K562 (cell line): Measurements from ENCODE around the gene GPC1. TPM values are rescaled to one million over a fixed set of nuclear protein-coding genes. Genes with fewer than 3 reads are reported as not detected.

ENCODE experiments used
- ATAC-seq: fragments of 200-7000 bp; cut with Tn5 transposase; 3 replicates; pipeline ENCODE4 v1.9.1; 2020; ENCODE audit warnings: moderate library complexity
- BruUV-seq: library from RNA; stranded (reverse); fragments of 400-500 nt; replicated peaks from 2 replicates; lab custom pipeline; 2021; lab: Mats Ljungman, UMichigan
- CTCF ChIA-PET: fragments of 300-600 bp; formaldehyde crosslinking; extraction: SDS; loops from one replicate; lab custom pipeline; 2021; ENCODE audit warnings: low intra/inter-chr PET ratio; lab: Yijun Ruan, JAX
- POLR2A ChIA-PET: fragments of 300-600, 350-650 bp; sonication (Branson Sonifier 250); formaldehyde crosslinking; extraction: SDS; loops from one replicate; lab custom pipeline; 2021; ENCODE audit warnings: antibody characterized with exemption, inconsistent platforms; lab: Yijun Ruan, JAX
- DNase-seq, 4 experiments: peaks; one replicate each; pipeline versions ENCODE4 v3.0.0 to v3.0.0-alpha.2; 2011 to 2018; ENCODE audit warnings: low spot score in 3 of 4, mixed read lengths in 3 of 4; ENCODE audit errors: extremely low read depth in 1 of 4
- FAIRE-seq: peaks from 2 replicates; lab custom pipeline; 2011; peaks lifted over from hg19 to GRCh38; lab: Jason Lieb, UNC
- H2AFZ ChIP-seq: 2 replicates; pipeline ENCODE4 v1.6.0; 2011; ENCODE audit warnings: low read depth, low read length, control low read depth, inconsistent platforms
- H3K27ac ChIP-seq: fragments of 200-600 bp; 3 replicates; pipeline ENCODE4 v1.8.0; 2011; ENCODE audit warnings: low read depth, mild to moderate bottlenecking, control low read depth, inconsistent platforms, low read length, moderate library complexity, mixed read lengths; ENCODE audit errors: extremely low read depth
- H3K27me3 ChIP-seq, 2 experiments: fragments of 300-600 bp in 1 of 2; 2 replicates in 1 of 2; 3 replicates in 1 of 2; pipeline versions ENCODE4 v1.6.0 to v1.8.0; 2011; ENCODE audit warnings: inconsistent platforms in 2 of 2, low read length in 2 of 2, mild to moderate bottlenecking in 1 of 2, mixed read lengths in 1 of 2, moderate library complexity in 1 of 2; ENCODE audit not compliant: control insufficient read depth in 2 of 2, insufficient read depth in 2 of 2
- H3K36me3 ChIP-seq: fragments of 300-600 bp; 3 replicates; pipeline ENCODE4 v1.8.0; 2011; ENCODE audit warnings: mild to moderate bottlenecking, low read length, inconsistent platforms; ENCODE audit not compliant: control insufficient read depth, insufficient read depth
- H3K4me1 ChIP-seq, 2 experiments: fragments of 200-600 bp in 1 of 2; replicated peaks in 1 of 2; 2 replicates in 1 of 2; 3 replicates in 1 of 2; pipeline versions ENCODE4 v1.5.1 to v1.8.0; 2011; ENCODE audit warnings: inconsistent platforms in 2 of 2, low read length in 2 of 2, mild to moderate bottlenecking in 1 of 2, mixed read lengths in 1 of 2, moderate library complexity in 1 of 2; ENCODE audit not compliant: control insufficient read depth in 2 of 2, insufficient read depth in 2 of 2
- H3K4me2 ChIP-seq: 2 replicates; pipeline ENCODE4 v1.6.1; 2011; ENCODE audit warnings: low read length, control low read depth, inconsistent platforms, mixed read lengths; ENCODE audit not compliant: insufficient read depth
- H3K4me3 ChIP-seq: fragments of 200-600 bp; sonication (generic), shearing (Covaris generic); 2 replicates; pipeline ENCODE4 v1.5.1; 2016; ENCODE audit warnings: control low read depth, inconsistent platforms
- H3K79me2 ChIP-seq: fragments of 200-600 bp; 3 replicates; pipeline ENCODE4 v1.8.0; 2011; ENCODE audit warnings: low read length, inconsistent platforms; ENCODE audit not compliant: control insufficient read depth, insufficient read depth
- H3K9ac ChIP-seq, 2 experiments: 2 replicates each; pipeline versions ENCODE4 v1.6.0 to v1.6.1; 2011; ENCODE audit warnings: low read depth in 2 of 2, low read length in 2 of 2, control low read depth in 1 of 2, inconsistent platforms in 1 of 2, mild to moderate bottlenecking in 1 of 2, mixed read lengths in 1 of 2; ENCODE audit not compliant: insufficient read depth in 1 of 2
- H3K9me1 ChIP-seq: one replicate; pipeline ENCODE4 v1.6.0; 2011; ENCODE audit warnings: inconsistent platforms, mild to moderate bottlenecking, low read length, moderate library complexity; ENCODE audit not compliant: control insufficient read depth, insufficient read depth
- H3K9me3 ChIP-seq: replicated peaks from 2 replicates; pipeline ENCODE4 v1.5.1; 2011; ENCODE audit warnings: low read depth, low read length, inconsistent platforms; ENCODE audit not compliant: control insufficient read depth, insufficient read depth
- H4K20me1 ChIP-seq: replicated peaks from 2 replicates; pipeline ENCODE4 v1.6.1; 2011; ENCODE audit warnings: low read length, inconsistent platforms, mixed read lengths; ENCODE audit not compliant: control insufficient read depth, insufficient read depth
- CBFB ChIP-seq: sonication (generic); formaldehyde crosslinking; IDR thresholded peaks from 2 replicates; pipeline ENCODE4 v1.4.0; 2020; ENCODE audit warnings: mild to moderate bottlenecking, missing genetic modification reagents
- HES1 ChIP-seq: fragments of 450-650 bp; IDR thresholded peaks from 2 replicates; pipeline ENCODE4 v1.6.1; 2016; ENCODE audit warnings: low read depth, mild to moderate bottlenecking, moderate library complexity
- HNRNPLL ChIP-seq: fragments of 200-400 bp; formaldehyde crosslinking; IDR thresholded peaks from 2 replicates; pipeline ENCODE4 v1.6.1; 2017; ENCODE audit warnings: low read length, low read depth, mild to moderate bottlenecking; ENCODE audit not compliant: poor library complexity, severe bottlenecking
- IRF9 ChIP-seq: fragments of 450-650 bp; IDR thresholded peaks from 2 replicates; pipeline ENCODE4 v1.6.1; 2016; ENCODE audit warnings: missing biosample characterization, missing genetic modification characterization
- MIER1 ChIP-seq: fragments of 450-650 bp; IDR thresholded peaks from 2 replicates; pipeline ENCODE4 v1.6.1; 2016; ENCODE audit warnings: antibody characterized with exemption, mild to moderate bottlenecking, low read depth
- MTA1 ChIP-seq: fragments of 450-650 bp; IDR thresholded peaks from 2 replicates; pipeline ENCODE4 v1.6.1; 2017; ENCODE audit warnings: borderline replicate concordance
- SETDB1 ChIP-seq: IDR thresholded peaks from one replicate; pipeline ENCODE4 v1.6.1; 2012; ENCODE audit warnings: low read length, control low read depth, inconsistent platforms
- TCF7 ChIP-seq: sonication (generic); IDR thresholded peaks from 2 replicates; pipeline ENCODE4 v1.6.1; 2016; ENCODE audit warnings: antibody characterized with exemption, borderline replicate concordance
- WGBS: fragments of 100-300 bp; shearing (Covaris generic); methylation state at CpG from one replicate; pipeline ENCODE4 v1.1.6; 2016; ENCODE audit warnings: low coverage, mixed read lengths; ENCODE audit not compliant: insufficient coverage; ENCODE audit errors: missing lambda C conversion rate; 5-methylcytosine and 5-hydroxymethylcytosine counted together
- in situ Hi-C: fragments of 300-500 bp; cut with MboI; formaldehyde crosslinking; loops from 4 replicates; pipeline ENCODE4 v1.15.0; 2018; ENCODE audit warnings: inconsistent platforms, mixed read lengths
- intact Hi-C: fragments of 100-400 bp; cut with micrococcal nuclease; formaldehyde crosslinking; loops from 2 replicates; pipeline ENCODE4 v1.14.2; 2022
- polyA plus RNA-seq, 8 experiments: library from polyadenylated mRNA; depleted of rRNA in 4 of 8; stranded (reverse) in 5 of 8; unstranded in 3 of 8; fragments of >200 nt; fragmentation: Nextera tagmentation in 2 of 8; fragmentation: Illumina TruSeq in 1 of 8; extraction: Ambion mirVana in 2 of 8; extraction: Trizol in 1 of 8; gene quantifications; 2 replicates each; pipeline versions ENCODE4 v1.2.1 to v1.2.3, GENCODE V29; 2011 to 2014; ENCODE audit warnings: inconsistent platforms in 1 of 8, missing spikeins in 1 of 8
- total RNA-seq, 7 experiments: library from RNA; depleted of rRNA in 6 of 7; stranded (reverse); fragments of >200 nt in 6 of 7; fragmentation: Illumina TruSeq in 2 of 7; extraction: Trizol in 2 of 7; gene quantifications; 2 replicates each; pipeline versions ENCODE4 v1.2.1 to v1.2.3, GENCODE V29; 2011 to 2021; ENCODE audit warnings: low replicate concordance in 1 of 7

GPC1 gene
- total and polyA plus RNA-seq, 9 of the 15 experiments (the other 6 are each of a cell fraction or from before 2014, with no cell fraction given), result 0.07 to 0.82 (median 0.14) TPM; not detected in 3

- Histone ChIP-seq H3K4me2 (no peak overlapping the region), H2AFZ (no peak overlapping the region), H3K9me3 (no peaks in the 10 kb centered on the region), H3K4me3 (no peak overlapping the region), H4K20me1 (no peaks in the 10 kb centered on the region), H3K27ac (no peak overlapping the region), H3K9me1 (no peaks in the 10 kb centered on the region), H3K4me1 (peaks cover 0 to 6% of the 10 kb centered on the region in 2 experiments; a peak in 1 of 5 replicates), H3K36me3 (peaks cover 22% of the 10 kb centered on the region; the same call in 2 of the 3 replicates), H3K27me3 (no peaks in the 10 kb centered on the region), H3K79me2 (no peaks in the 10 kb centered on the region), H3K9ac (no peak overlapping the region; a peak in 1 of 4 replicates)
- no peak for DNase-seq
- in situ Hi-C loops (no loop called here), intact Hi-C loops (no loop called here)
- no peak for FAIRE-seq
- no peak for ATAC-seq
- CTCF ChIA-PET, result no interaction called here
- 91% methylated on average over 19 of the region's 24 CpGs for WGBS
- TF ChIP-seq HNRNPLL (peak; percentile 51), SETDB1 (no peak)
- POLR2A ChIA-PET, result no interaction called here
- no TSS peak for BruUV-seq
Measured at GRCh38 chr2:240500561-240501423, 65.3 kb downstream of the GPC1 start.

GRCh38 chr2:240501531-240501991 lies 66.1 kb downstream of the GPC1 start:
- BruUV-seq, result no TSS peak
- intact Hi-C loops (no loop called here), in situ Hi-C loops (no loop called here)
- Histone ChIP-seq H3K9me1 (no peaks in the 10 kb centered on the region), H2AFZ (no peak overlapping the region), H3K27ac (no peak overlapping the region), H3K4me2 (no peak overlapping the region), H3K9ac (no peak overlapping the region), H3K27me3 (no peaks in the 10 kb centered on the region), H3K9me3 (no peaks in the 10 kb centered on the region), H3K4me1 (peaks cover 0 to 6% of the 10 kb centered on the region in 2 experiments; a peak in 1 of 5 replicates), H3K4me3 (no peak overlapping the region), H3K79me2 (no peaks in the 10 kb centered on the region), H3K36me3 (peaks cover 22% of the 10 kb centered on the region; the same call in 2 of the 3 replicates), H4K20me1 (no peaks in the 10 kb centered on the region)
- FAIRE-seq (no peak), DNase-seq (no peak), ATAC-seq (no peak)
- ChIA-PET CTCF (no interaction called here), POLR2A (no interaction called here)
- WGBS, result 87% methylated on average over 11 of the region's 13 CpGs
- TF ChIP-seq MIER1, result no peak
- TF ChIP-seq TCF7, result no peak
- no peak for TF ChIP-seq CBFB (CRISPR knock-in tag)
- no peak for TF ChIP-seq MTA1
- TF ChIP-seq HES1, result no peak
- TF ChIP-seq IRF9 (tag), result no peak
